ENCODE results near the gene REG1B. TPM values are rescaled to one million over a fixed set of nuclear protein-coding genes. Genes with fewer than 3 reads are reported as not detected.

The REG1B gene
- total and polyA plus RNA-seq, 2 donors (not counting 1 experiment from before 2014, with no cell fraction given), result not detected

GRCh38 chr2:79086255-79086654 is 1.5 kb downstream of the REG1B start:
- no peak for TF ChIP-seq EZH2 (IDR thresholded peaks at IDR 0.05; ENCODE audit: borderline replicate concordance, insufficient read depth, low read depth, low read length, poor library complexity, severe bottlenecking)
- no peak for TF ChIP-seq CTCF (IDR thresholded peaks at IDR 0.05)
- ChIA-PET POLR2A (no interaction called here), CTCF (no interaction called here)
- H3K79me2 ChIP-seq (ENCODE audit: control insufficient read depth, insufficient read depth, low read length), result no peaks in the 10 kb centered on the region
- no peak overlapping the region for H3K4me3 ChIP-seq (ENCODE audit: control extremely low read depth in 1 of 5, extremely low read depth in 1 of 5, insufficient read depth in 1 of 5, low read depth in 2 of 5, low read length in 4 of 5)
- no peak overlapping the region for H3K4me2 ChIP-seq (replicated peaks; ENCODE audit: low read depth, low read length, poor library complexity, severe bottlenecking)
- no peaks in the 10 kb centered on the region for H3K9me3 Mint-ChIP-seq (ENCODE audit: insufficient read depth)
- H3K27ac ChIP-seq (ENCODE audit: low read length in 2 of 2), result no peak overlapping the region
- no peak overlapping the region for H3K27ac Mint-ChIP-seq
- H3K36me3 ChIP-seq (replicated peaks in 1 of 2; ENCODE audit: control extremely low read depth in 1 of 2, control insufficient read depth in 1 of 2, extremely low read depth in 1 of 2, insufficient read depth in 2 of 2, low read length in 1 of 2), result no peaks in the 10 kb centered on the region
- no peak for ATAC-seq (ENCODE audit: low read depth)
- no peaks in the 10 kb centered on the region for H3K27me3 ChIP-seq (replicated peaks in 1 of 4; ENCODE audit: control extremely low read depth in 1 of 4, control insufficient read depth in 3 of 4, insufficient read depth in 4 of 4, low read length in 3 of 4)
- no peaks in the 10 kb centered on the region for H4K20me1 ChIP-seq (ENCODE audit: control insufficient read depth, insufficient read depth, low read length, poor library complexity, severe bottlenecking)
- intact Hi-C loops (cut with micrococcal nuclease), result no loop called here
- H3K4me3 Mint-ChIP-seq, result no peak overlapping the region
- peaks cover 12 to 19% of the 10 kb centered on the region in 2 donors for H3K4me1 ChIP-seq (ENCODE audit: control insufficient read depth in 2 of 2, insufficient read depth in 2 of 2, low read length in 2 of 2)
- H3K9ac ChIP-seq (ENCODE audit: low read length), result no peak overlapping the region
- H3K9me3 ChIP-seq (ENCODE audit: control extremely low read depth in 1 of 3, control insufficient read depth in 2 of 3, insufficient read depth in 1 of 3, low read length in 2 of 3), result peaks cover 0 to 4% (median 0%) of the 10 kb centered on the region in 3 donors
- 89% methylated on average over 2 of the region's 4 CpGs for WGBS (ENCODE audit: insufficient coverage)
- H2AFZ ChIP-seq (ENCODE audit: insufficient read depth, low read depth, low read length, poor library complexity, severe bottlenecking), result no peak overlapping the region
- no peaks in the 10 kb centered on the region for H3K27me3 Mint-ChIP-seq
- no peak for DNase-seq
- H3K4me1 Mint-ChIP-seq, result peaks cover 22% of the 10 kb centered on the region

DNA sequence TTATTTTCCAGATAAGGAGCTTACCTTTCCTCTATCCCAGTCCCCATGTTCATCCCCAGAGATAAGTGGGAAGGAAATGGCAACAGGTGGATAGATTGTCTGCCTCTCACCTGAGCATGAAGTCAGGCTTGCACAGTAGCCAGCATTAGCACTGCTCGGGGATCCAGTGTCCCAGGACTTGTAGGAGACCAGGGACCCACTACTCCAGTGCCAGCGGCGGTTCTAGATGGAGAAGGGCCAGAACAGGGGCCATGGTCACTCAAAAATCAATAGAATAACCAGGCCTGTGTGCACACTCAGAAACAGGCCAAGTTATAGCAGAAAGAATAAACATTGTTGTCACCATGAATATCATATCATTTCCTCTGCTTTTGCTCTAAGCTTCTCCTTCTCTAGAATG is 2.4 kb downstream of the REG1B start:
- Histone ChIP-seq H3K79me2 (ENCODE audit: control insufficient read depth, insufficient read depth, low read length) (no peaks in the 10 kb centered on the region), H3K4me3 (ENCODE audit: control extremely low read depth in 1 of 5, extremely low read depth in 1 of 5, insufficient read depth in 1 of 5, low read depth in 2 of 5, low read length in 4 of 5) (no peak overlapping the region), H3K4me1 (ENCODE audit: control insufficient read depth in 2 of 2, insufficient read depth in 2 of 2, low read length in 2 of 2) (peaks cover 12 to 19% of the 10 kb centered on the region in 2 donors), H3K36me3 (replicated peaks in 1 of 2; ENCODE audit: control extremely low read depth in 1 of 2, control insufficient read depth in 1 of 2, extremely low read depth in 1 of 2, insufficient read depth in 2 of 2, low read length in 1 of 2) (no peaks in the 10 kb centered on the region), H4K20me1 (ENCODE audit: control insufficient read depth, insufficient read depth, low read length, poor library complexity, severe bottlenecking) (no peaks in the 10 kb centered on the region), H3K9ac (ENCODE audit: low read length) (no peak overlapping the region), H2AFZ (ENCODE audit: insufficient read depth, low read depth, low read length, poor library complexity, severe bottlenecking) (no peak overlapping the region), H3K9me3 (ENCODE audit: control extremely low read depth in 1 of 3, control insufficient read depth in 2 of 3, insufficient read depth in 1 of 3, low read length in 2 of 3) (peaks cover 0 to 4% (median 0%) of the 10 kb centered on the region in 3 donors), H3K4me2 (replicated peaks; ENCODE audit: low read depth, low read length, poor library complexity, severe bottlenecking) (peak overlapping the region; percentile 2), H3K27ac (ENCODE audit: low read length in 2 of 2) (no peak overlapping the region), H3K27me3 (replicated peaks in 1 of 4; ENCODE audit: control extremely low read depth in 1 of 4, control insufficient read depth in 3 of 4, insufficient read depth in 4 of 4, low read length in 3 of 4) (no peaks in the 10 kb centered on the region)
- Mint-ChIP-seq H3K4me1 (peaks cover 22% of the 10 kb centered on the region), H3K27ac (no peak overlapping the region), H3K4me3 (no peak overlapping the region), H3K27me3 (no peaks in the 10 kb centered on the region), H3K9me3 (ENCODE audit: insufficient read depth) (no peaks in the 10 kb centered on the region)
- no peak for DNase-seq
- TF ChIP-seq EZH2 (IDR thresholded peaks at IDR 0.05; ENCODE audit: borderline replicate concordance, insufficient read depth, low read depth, low read length, poor library complexity, severe bottlenecking) (no peak), CTCF (IDR thresholded peaks at IDR 0.05) (no peak)
- 83% methylated on average over 3 of the region's 3 CpGs for WGBS (ENCODE audit: insufficient coverage)
- ChIA-PET CTCF (no interaction called here), POLR2A (no interaction called here)
- ATAC-seq (ENCODE audit: low read depth), result no peak
- intact Hi-C loops (cut with micrococcal nuclease), result no loop called here

All from B cell (primary cell).